WTC11 (cell line): ENCODE data around the gene USP2. TPM values are rescaled to one million over a fixed set of nuclear protein-coding genes. Genes with fewer than 3 reads are reported as not detected.

Experiments used
- ATAC-seq: fragments of 200-7000 bp; cut with Tn5 transposase; 2 replicates; pipeline ENCODE4 v1.10.0; 2021; ENCODE audit warnings: mild to moderate bottlenecking, moderate library complexity
- CTCF ChIA-PET: fragments of 300-600 bp; sonication (Branson Sonifier 250); formaldehyde crosslinking; loops from one replicate; lab custom pipeline; 2021; ENCODE audit warnings: antibody characterized with exemption; lab: Charles Lee
- POLR2A ChIA-PET: fragments of 350-600 bp; sonication (Branson Sonifier 250); formaldehyde crosslinking; loops from one replicate; lab custom pipeline; 2021; ENCODE audit warnings: antibody characterized with exemption; lab: Charles Lee
- DNase-seq: peaks from one replicate; pipeline ENCODE4 v3.0.0; 2021; ENCODE audit warnings: low spot score
- H3K27ac Mint-ChIP-seq: 2 replicates; pipeline ENCODE4 v1.8.0; 2021; ENCODE audit warnings: mixed read lengths
- H3K27me3 Mint-ChIP-seq: 2 replicates; pipeline ENCODE4 v1.8.0; 2021; ENCODE audit warnings: low read depth, mild to moderate bottlenecking, moderate library complexity, mixed read lengths
- H3K36me3 Mint-ChIP-seq: 2 replicates; pipeline ENCODE4 v1.8.0; 2021; ENCODE audit warnings: mixed read lengths
- H3K4me1 Mint-ChIP-seq: 2 replicates; pipeline ENCODE4 v1.8.0; 2022; ENCODE audit warnings: mixed read lengths
- H3K4me3 Mint-ChIP-seq: 2 replicates; pipeline ENCODE4 v1.8.0; 2021; ENCODE audit warnings: mild to moderate bottlenecking, moderate library complexity, mixed read lengths
- H3K9me3 Mint-ChIP-seq: 2 replicates; pipeline ENCODE4 v1.8.0; 2021; ENCODE audit warnings: mixed read lengths
- CTCF ChIP-seq: fragments of 200-600 bp; IDR thresholded peaks from 2 replicates; pipeline ENCODE4 v1.8.0; 2022; ENCODE audit warnings: antibody characterized with exemption
- ELF4 ChIP-seq: sonication (generic); formaldehyde crosslinking; IDR thresholded peaks from 2 replicates; pipeline ENCODE4 v1.8.1; 2022; ENCODE audit warnings: low read depth, mild to moderate bottlenecking, moderate library complexity, missing genetic modification reagents
- FOXP1 ChIP-seq: sonication (generic); formaldehyde crosslinking; IDR thresholded peaks from 2 replicates; pipeline ENCODE4 v1.8.0; 2022; ENCODE audit warnings: missing genetic modification reagents, mild to moderate bottlenecking, moderate library complexity, borderline replicate concordance
- GTF2I ChIP-seq: fragments of 250-450 bp; sonication (Bioruptor Pico); conservative IDR thresholded peaks from 2 replicates; pipeline ENCODE4 v1.4.0; 2021; ENCODE audit warnings: mild to moderate bottlenecking
- IRF2 ChIP-seq: sonication (generic); formaldehyde crosslinking; IDR thresholded peaks from 2 replicates; pipeline ENCODE4 v1.8.0; 2022; ENCODE audit warnings: low read depth, missing genetic modification reagents, borderline replicate concordance
- JAZF1 ChIP-seq: fragments of 250-450 bp; sonication (Bioruptor Pico); IDR thresholded peaks from 2 replicates; pipeline ENCODE4 v1.9.0; 2021; ENCODE audit warnings: moderate library complexity, mild to moderate bottlenecking, inconsistent platforms
- JUN ChIP-seq: sonication (generic); formaldehyde crosslinking; IDR thresholded peaks from 2 replicates; pipeline ENCODE4 v1.8.0; 2023; ENCODE audit warnings: mild to moderate bottlenecking, missing genetic modification reagents
- MYBL2 ChIP-seq: sonication (generic); formaldehyde crosslinking; IDR thresholded peaks from 2 replicates; pipeline ENCODE4 v1.8.1; 2023; ENCODE audit warnings: mild to moderate bottlenecking, moderate library complexity, missing genetic modification reagents
- RELA ChIP-seq: sonication (generic); formaldehyde crosslinking; IDR thresholded peaks from 2 replicates; pipeline ENCODE4 v1.8.1; 2022; ENCODE audit warnings: missing genetic modification reagents, mild to moderate bottlenecking, borderline replicate concordance
- SP1 ChIP-seq: sonication (generic); formaldehyde crosslinking; conservative IDR thresholded peaks from 2 replicates; pipeline ENCODE4 v1.8.1; 2022; ENCODE audit warnings: missing genetic modification reagents
- USF1 ChIP-seq: sonication (generic); formaldehyde crosslinking; IDR thresholded peaks from 2 replicates; pipeline ENCODE4 v1.8.0; 2022; ENCODE audit warnings: mild to moderate bottlenecking, missing genetic modification reagents
- ZMAT4 ChIP-seq: fragments of 250-450 bp; sonication (Bioruptor Pico); IDR thresholded peaks from 2 replicates; pipeline ENCODE4 v1.9.0; 2021; ENCODE audit warnings: mild to moderate bottlenecking
- ZNF219 ChIP-seq: sonication (generic); formaldehyde crosslinking; IDR thresholded peaks from 2 replicates; pipeline ENCODE4 v1.8.0; 2023; ENCODE audit warnings: missing genetic modification reagents, mild to moderate bottlenecking, borderline replicate concordance
- ZNF232 ChIP-seq: sonication (generic); formaldehyde crosslinking; IDR thresholded peaks from 2 replicates; pipeline ENCODE4 v1.8.0; 2022; ENCODE audit warnings: mild to moderate bottlenecking, missing genetic modification reagents
- ZNF512 ChIP-seq: sonication (generic); formaldehyde crosslinking; IDR thresholded peaks from 2 replicates; pipeline ENCODE4 v1.8.1; 2022; ENCODE audit warnings: missing genetic modification reagents, borderline replicate concordance
- ZNF532 ChIP-seq: fragments of 250-450 bp; sonication (Bioruptor Pico); IDR thresholded peaks from 2 replicates; pipeline ENCODE4 v1.9.0; 2021; ENCODE audit warnings: mild to moderate bottlenecking, borderline replicate concordance
- total RNA-seq: library from RNA; stranded (reverse); gene quantifications from 3 replicates; pipeline ENCODE4 v1.2.3, GENCODE V29; 2021
- TF ChIP-seq, protein P1 (sequence below): fragments of 250-450 bp; sonication (Bioruptor Pico); IDR thresholded peaks from 2 replicates; pipeline ENCODE4 v2.1.2; 2022; ENCODE audit warnings: mild to moderate bottlenecking, moderate library complexity

Gene USP2
- total RNA-seq, 1 experiment from 2014 or later, result 8.0 TPM

- Mint-ChIP-seq H3K27me3 (peaks cover 3% of the 10 kb centered on the region; the same call in 1 of the 2 replicates), H3K27ac (no peak overlapping the region), H3K9me3 (peaks cover 11% of the 10 kb centered on the region), H3K4me1 (peaks cover 39% of the 10 kb centered on the region), H3K4me3 (no peak overlapping the region), H3K36me3 (peaks cover 25% of the 10 kb centered on the region)
- no peak for TF ChIP-seq JAZF1 (CRISPR knock-in tag)
- no peak for TF ChIP-seq ZNF512
- no peak for TF ChIP-seq USF1 (CRISPR knock-in tag)
- no peak for TF ChIP-seq GTF2I (CRISPR knock-in tag)
- no peak for TF ChIP-seq ZNF532 (CRISPR knock-in tag)
- TF ChIP-seq MYBL2, result no peak
- no peak for TF ChIP-seq ZMAT4 (CRISPR knock-in tag)
- TF ChIP-seq SP1, result no peak
- TF ChIP-seq, protein P1, sequence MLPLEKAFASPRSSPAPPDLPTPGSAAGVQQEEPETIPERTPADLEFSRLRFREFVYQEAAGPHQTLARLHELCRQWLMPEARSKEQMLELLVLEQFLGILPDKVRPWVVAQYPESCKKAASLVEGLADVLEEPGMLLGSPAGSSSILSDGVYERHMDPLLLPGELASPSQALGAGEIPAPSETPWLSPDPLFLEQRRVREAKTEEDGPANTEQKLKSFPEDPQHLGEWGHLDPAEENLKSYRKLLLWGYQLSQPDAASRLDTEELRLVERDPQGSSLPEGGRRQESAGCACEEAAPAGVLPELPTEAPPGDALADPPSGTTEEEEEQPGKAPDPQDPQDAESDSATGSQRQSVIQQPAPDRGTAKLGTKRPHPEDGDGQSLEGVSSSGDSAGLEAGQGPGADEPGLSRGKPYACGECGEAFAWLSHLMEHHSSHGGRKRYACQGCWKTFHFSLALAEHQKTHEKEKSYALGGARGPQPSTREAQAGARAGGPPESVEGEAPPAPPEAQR (CRISPR knock-in tag), result no peak
- TF ChIP-seq ELF4 (CRISPR knock-in tag), result no peak
- TF ChIP-seq ZNF232 (CRISPR knock-in tag), result no peak
- TF ChIP-seq ZNF219, result no peak
- no peak for TF ChIP-seq CTCF
- no peak for TF ChIP-seq IRF2
- no peak for TF ChIP-seq JUN (CRISPR knock-in tag)
- TF ChIP-seq RELA (CRISPR knock-in tag), result no peak
- TF ChIP-seq FOXP1 (CRISPR knock-in tag), result no peak
- DNase-seq, result no peak
- CTCF ChIA-PET, result interaction anchor here (0.7 to 7.0 kb wide), 5 partner anchors 25 to 120 kb away, joined by 3 to 43 read pairs (median 4); no protein-coding TSS in a partner anchor
- POLR2A ChIA-PET, result interaction anchor here (1.1 kb wide), 1 partner anchor 34 kb away, joined by 4 read pairs; the partner anchor contains the start of gene USP2
- ATAC-seq, result no peak
Measured at GRCh38 chr11:119414734-119415133, 33.2 kb upstream of the USP2 start.
